Fibroblast of mammary gland (primary cell): Measurements from ENCODE around the gene SYNJ2.

Experiments used
- DNase-seq: peaks from one replicate; pipeline ENCODE4 v3.0.0-alpha.2; 2010; ENCODE audit warnings: low read depth
- H3K4me3 ChIP-seq: 2 replicates; pipeline ENCODE4 v1.5.1; 2011; ENCODE audit warnings: low read depth, mild to moderate bottlenecking, low read length, moderate library complexity; ENCODE audit not compliant: control insufficient read depth
- TF ChIP-seq, protein P1 (sequence below): conservative IDR thresholded peaks from 2 replicates; pipeline ENCODE4 v1.5.1; 2011; ENCODE audit warnings: low read depth, low read length, inconsistent platforms; ENCODE audit not compliant: control insufficient read depth, insufficient read depth

Gene SYNJ2

DNA sequence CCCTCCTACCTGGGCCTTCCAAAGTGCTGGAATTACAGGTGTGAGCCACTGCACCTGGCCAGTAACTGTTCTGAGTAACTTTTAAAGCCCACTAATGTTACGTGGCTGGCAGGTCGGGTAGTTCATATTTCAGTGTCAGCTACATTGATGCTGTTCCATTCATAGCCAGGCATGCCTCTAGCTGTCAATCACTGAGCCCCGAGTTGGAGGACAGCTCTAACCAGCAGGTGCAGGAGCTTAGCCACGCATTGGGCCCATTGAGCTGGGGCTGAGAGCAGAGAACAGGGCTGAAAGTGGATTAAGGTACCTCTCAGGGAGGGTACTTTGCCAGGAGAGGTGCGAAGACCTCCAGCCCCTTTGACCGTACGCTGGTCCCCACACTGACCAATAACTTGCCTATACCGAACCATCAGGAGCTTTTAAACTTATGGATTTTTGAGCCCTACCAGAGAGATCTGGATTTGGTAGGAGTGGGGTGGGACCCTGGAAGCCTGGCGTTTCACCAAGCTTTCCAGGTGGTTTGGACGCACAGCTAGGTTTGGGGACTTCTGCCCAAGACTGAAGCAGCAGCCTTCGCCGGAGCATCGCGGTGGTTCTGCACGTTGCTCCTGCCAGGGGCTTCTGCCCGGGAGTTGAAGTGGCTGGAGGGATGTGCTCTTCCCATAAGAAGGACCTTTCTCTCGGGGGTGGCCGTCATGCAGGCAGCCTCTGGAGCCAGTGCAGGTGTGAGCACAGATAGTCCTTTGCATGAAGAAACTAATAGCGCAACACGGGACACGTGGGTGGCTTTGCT lies 103.8 kb downstream of the SYNJ2 start:
- TF ChIP-seq, protein P1, sequence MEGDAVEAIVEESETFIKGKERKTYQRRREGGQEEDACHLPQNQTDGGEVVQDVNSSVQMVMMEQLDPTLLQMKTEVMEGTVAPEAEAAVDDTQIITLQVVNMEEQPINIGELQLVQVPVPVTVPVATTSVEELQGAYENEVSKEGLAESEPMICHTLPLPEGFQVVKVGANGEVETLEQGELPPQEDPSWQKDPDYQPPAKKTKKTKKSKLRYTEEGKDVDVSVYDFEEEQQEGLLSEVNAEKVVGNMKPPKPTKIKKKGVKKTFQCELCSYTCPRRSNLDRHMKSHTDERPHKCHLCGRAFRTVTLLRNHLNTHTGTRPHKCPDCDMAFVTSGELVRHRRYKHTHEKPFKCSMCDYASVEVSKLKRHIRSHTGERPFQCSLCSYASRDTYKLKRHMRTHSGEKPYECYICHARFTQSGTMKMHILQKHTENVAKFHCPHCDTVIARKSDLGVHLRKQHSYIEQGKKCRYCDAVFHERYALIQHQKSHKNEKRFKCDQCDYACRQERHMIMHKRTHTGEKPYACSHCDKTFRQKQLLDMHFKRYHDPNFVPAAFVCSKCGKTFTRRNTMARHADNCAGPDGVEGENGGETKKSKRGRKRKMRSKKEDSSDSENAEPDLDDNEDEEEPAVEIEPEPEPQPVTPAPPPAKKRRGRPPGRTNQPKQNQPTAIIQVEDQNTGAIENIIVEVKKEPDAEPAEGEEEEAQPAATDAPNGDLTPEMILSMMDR = no peak
- no peak overlapping the region for H3K4me3 ChIP-seq
- DNase-seq = no peak

DNA sequence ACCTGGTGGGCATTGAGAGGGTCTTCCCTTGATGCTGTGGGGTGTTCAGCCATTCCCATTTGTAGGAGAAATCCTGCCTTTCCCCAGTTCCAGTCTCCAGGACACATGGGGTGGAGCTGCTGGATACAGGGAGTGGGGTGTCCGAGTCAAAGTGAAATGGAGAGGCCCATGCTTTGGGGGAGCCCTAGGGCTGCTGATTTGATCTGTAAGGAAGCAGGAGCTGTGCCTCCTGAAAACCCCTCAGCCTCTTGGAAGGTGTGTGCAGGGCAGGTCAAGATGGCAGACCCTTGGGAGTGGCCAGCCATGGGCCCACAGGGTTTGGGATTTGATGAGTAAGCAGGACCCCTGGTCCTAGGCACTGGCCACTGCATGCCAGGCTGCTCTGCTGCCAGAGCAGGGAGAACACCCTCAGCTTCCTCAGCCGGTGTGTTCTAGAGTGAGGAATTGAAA lies 104.4 kb downstream of the SYNJ2 start:
- H3K4me3 ChIP-seq = no peak overlapping the region
- no peak for DNase-seq
- TF ChIP-seq, protein P1 = no peak

DNA sequence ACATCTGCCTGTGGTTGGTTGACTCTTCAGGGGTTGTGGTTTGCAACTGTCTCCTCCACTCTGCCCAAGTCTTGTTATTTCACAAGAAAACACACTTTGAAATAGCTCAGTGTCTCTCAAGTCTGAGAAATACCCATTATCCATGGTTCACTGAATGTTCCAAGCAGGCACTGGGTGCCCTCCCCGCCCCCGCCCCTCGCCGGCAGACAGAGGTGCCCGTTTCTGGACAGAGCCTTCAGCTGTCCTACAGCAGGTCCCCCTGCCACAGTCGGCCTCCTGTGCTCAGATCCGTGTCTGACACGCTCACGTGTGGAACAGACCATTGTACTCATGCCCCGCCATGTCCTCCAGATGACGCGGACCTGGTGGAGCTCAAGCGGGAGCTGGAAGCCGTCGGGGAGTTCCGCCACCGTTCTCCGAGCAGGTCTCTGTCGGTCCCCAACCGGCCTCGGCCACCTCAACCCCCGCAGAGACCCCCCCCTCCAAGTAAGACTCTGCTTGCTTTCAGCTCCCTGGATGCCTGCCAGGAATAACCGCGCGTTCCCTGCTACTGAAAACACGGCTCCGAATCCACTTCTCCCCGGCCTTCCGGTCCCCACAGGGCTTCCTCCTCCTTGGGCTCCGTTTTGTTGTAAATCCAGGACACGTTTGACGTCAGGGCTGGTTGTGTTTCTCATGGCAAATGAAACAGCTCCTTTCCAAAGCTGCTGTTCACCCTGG lies 105.0 kb downstream of the SYNJ2 start:
- TF ChIP-seq, protein P1 = no peak
- peak; percentile 74 for DNase-seq
- H3K4me3 ChIP-seq = no peak overlapping the region

DNA sequence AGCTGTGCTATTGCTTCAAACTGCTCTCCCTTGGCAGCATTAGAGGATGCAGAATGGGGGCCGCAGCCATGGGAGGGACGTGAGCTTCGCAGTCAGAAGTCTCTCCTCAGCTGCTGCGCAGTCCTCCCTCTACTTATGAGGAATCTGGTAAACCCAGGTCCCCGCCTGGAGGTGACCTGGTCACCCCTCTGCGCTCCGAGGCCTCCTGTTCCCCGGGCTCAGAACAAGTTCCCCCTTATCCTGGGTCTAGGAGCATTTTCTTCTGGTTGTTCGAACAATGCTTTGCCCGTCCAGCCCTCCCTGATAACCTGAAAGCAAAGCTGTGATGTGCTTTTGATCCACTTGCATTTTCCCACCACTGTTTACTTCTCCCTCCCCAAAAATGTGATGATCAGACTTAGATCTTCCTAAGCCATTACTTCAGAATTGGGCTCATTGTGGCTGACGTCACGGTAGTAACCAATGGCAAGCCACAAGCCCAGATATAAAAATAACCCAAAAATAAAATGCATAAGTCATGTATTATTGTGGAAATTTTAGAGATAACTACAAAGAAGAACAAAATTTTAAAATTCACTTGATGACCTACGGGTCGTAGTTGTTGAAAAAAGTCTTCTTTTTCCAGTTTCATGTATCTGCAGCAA lies 105.7 kb downstream of the SYNJ2 start:
- no peak for DNase-seq
- TF ChIP-seq, protein P1 = no peak

DNA sequence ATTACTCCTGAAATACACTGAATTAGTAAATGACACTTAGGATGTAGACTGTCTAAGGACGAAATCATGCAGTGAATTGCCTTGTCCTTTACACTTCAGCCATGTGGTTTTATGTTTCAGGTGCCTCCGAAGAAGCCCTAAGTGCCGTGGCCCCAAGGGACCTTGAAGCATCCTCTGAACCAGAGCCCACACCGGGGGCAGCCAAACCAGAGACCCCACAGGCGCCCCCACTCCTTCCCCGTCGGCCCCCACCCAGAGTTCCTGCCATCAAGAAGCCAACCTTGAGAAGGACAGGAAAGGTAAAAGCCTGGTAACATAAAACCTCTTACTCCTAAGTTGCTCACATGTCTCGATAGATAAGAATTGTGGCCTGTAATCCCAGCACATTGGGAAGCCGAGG lies 111.1 kb downstream of the SYNJ2 start:
- DNase-seq = no peak
- no peak overlapping the region for H3K4me3 ChIP-seq
- TF ChIP-seq, protein P1 = no peak

More for the DNA sequence above, 105.7 kb downstream of the SYNJ2 start:
- no peak overlapping the region for H3K4me3 ChIP-seq

DNA sequence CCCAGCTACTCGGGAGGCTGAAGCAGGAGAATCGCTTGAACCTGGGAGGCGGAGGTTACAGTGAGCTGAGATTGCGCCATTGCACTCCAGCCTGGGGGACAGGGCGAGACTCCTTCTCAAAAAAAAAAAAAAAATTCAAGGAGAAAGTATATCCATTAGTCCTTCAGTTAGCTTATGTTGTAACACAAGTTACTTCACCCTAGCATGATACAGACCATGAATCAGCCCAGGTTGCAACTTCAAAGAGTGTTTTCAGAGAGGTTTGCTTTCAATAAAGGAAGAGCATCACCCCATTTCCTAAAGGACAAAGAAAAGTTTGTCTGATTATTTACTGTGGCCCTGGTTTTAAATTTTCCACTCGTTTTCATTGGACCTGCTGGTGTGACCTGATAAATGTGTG lies 113.4 kb downstream of the SYNJ2 start:
- peak; percentile 11 for DNase-seq
- TF ChIP-seq, protein P1 = no peak
- H3K4me3 ChIP-seq = no peak overlapping the region
